Thoracic aorta (tissue), 2 donors: Measurements from ENCODE around the gene MED25. TPM values are rescaled to one million over a fixed set of nuclear protein-coding genes. Genes with fewer than 3 reads are reported as not detected.

Experiments used
- ATAC-seq: fragments of 150-250 bp; one replicate; pipeline ENCODE4 v1.8.0; 2017; ENCODE audit warnings: low read depth; ENCODE audit not compliant: insufficient number of reproducible peaks, low FRiP score
- DNase-seq: peaks from one replicate; pipeline ENCODE4 v3.0.0-alpha.2; 2020; ENCODE audit warnings: low spot score
- H3K27ac ChIP-seq, 2 donors: fragments of 200-600 bp; sonication (generic); 1 replicate in 1 of 2; 2 replicates in 1 of 2; pipeline ENCODE4 v1.5.1; 2016; ENCODE audit warnings: mild to moderate bottlenecking in 2 of 2, moderate library complexity in 2 of 2
- H3K27me3 ChIP-seq: fragments of 200-600 bp; sonication (generic); replicated peaks from 2 replicates; pipeline ENCODE4 v1.6.0; 2016; ENCODE audit warnings: mild to moderate bottlenecking; ENCODE audit not compliant: insufficient read depth
- H3K36me3 ChIP-seq: fragments of 200-600 bp; sonication (generic); one replicate; pipeline ENCODE4 v1.5.1; 2016
- H3K4me1 ChIP-seq, 2 donors: fragments of 200-600 bp; sonication (generic); 1 replicate in 1 of 2; 2 replicates in 1 of 2; pipeline versions ENCODE4 v1.5.1 to v1.6.0; 2016; ENCODE audit warnings: low read depth in 2 of 2, mild to moderate bottlenecking in 1 of 2; ENCODE audit not compliant: control insufficient read depth in 1 of 2
- H3K4me3 ChIP-seq: fragments of 200-600 bp; sonication (generic); 2 replicates; pipeline ENCODE4 v1.5.1; 2016; ENCODE audit warnings: mild to moderate bottlenecking
- H3K9me3 ChIP-seq: fragments of 200-600 bp; sonication (generic); 2 replicates; pipeline ENCODE4 v1.5.1; 2016
- CTCF ChIP-seq: fragments of 200-600 bp; sonication (generic); IDR thresholded peaks from one replicate; pipeline ENCODE4 v1.5.1; 2019; ENCODE audit warnings: antibody characterized with exemption
- total RNA-seq, 2 donors: library from RNA; depleted of rRNA; stranded (reverse); fragments of >200 nt; gene quantifications; one replicate each; pipeline versions ENCODE4 v1.1.0 to v1.2.3, GENCODE V29; 2016

Gene MED25
- total RNA-seq, 2 donors from 2014 or later: 29.8 to 37.0 TPM

DNA sequence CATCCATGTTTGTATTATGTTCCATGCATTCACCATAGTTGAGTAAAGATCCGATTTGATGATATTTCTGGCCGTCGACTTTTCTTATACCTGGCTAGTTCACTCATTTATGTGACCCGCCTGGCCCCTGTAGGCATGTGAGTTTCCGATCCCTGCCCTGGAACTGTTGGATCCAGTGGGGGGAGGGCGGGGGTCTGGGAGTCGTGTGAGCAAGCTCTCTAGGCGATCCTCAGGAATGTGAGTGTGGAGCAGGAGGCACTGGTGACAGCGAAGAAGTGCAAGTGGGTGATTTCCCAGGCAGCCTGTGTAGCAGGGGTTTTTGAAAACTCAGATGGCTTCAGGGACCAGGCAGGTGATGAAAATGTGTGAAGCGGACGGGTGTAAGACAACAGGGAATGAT, 22.2 kb downstream of the MED25 start:
- no peaks in the 10 kb centered on the region for H3K9me3 ChIP-seq
- ATAC-seq (no peak), DNase-seq (no peak)
- no peaks in the 10 kb centered on the region for H3K4me1 ChIP-seq
- H3K27ac ChIP-seq: no peak overlapping the region
- peaks cover 28% of the 10 kb centered on the region for H3K36me3 ChIP-seq
- H3K4me3 ChIP-seq: no peak overlapping the region
- no peaks in the 10 kb centered on the region for H3K27me3 ChIP-seq
- TF ChIP-seq CTCF: no peak

DNA sequence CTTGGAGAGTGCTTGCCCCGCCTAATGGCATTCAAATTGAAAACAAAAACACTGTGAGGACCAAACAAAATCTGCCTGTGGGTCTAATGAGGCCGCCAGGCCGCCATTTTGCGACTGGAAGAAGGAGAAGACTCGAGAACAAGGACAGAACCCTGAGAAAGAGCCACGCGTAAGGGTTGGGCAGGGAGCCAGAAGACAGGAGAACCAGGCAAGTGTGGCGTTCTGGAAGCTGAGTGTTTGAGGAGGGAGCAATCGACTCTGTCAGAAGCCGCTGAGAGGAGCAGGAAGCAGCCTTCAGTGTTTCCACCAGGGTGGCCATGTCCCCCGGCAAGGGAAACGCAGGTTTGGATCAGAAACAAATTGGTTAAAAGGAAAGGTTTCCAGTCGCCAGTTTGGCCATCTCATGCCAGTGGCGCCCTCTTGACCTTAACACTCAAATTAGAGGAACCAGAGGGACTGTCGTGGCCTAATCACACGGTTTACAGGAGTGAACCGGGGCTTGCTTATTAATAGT, 22.7 kb downstream of the MED25 start:
- peaks cover 24% of the 10 kb centered on the region for H3K36me3 ChIP-seq
- DNase-seq (no peak), ATAC-seq (no peak)
- H3K27me3 ChIP-seq: no peaks in the 10 kb centered on the region
- no peak overlapping the region for H3K27ac ChIP-seq
- no peaks in the 10 kb centered on the region for H3K4me1 ChIP-seq
- no peak for TF ChIP-seq CTCF
- no peak overlapping the region for H3K4me3 ChIP-seq
- no peaks in the 10 kb centered on the region for H3K9me3 ChIP-seq

DNA sequence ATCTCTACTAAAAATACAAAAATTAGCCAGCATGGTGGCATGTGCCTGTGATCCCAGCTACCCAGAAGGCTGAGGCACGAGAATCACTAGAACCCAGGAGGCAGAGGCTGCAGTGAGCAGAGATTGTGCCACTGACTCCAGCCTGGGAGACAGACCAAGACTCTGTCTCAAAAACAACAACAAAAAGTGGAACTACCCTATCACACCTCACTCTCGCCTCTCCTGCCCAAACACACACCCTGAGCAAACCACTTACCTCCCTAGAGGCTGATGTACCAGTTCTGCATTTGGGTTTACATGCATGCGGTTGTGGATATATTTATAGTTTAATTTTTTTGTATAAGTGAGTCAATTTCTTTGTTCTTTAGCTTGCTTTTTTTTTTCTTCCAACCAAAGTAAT, 25.2 kb downstream of the MED25 start:
- no peak for TF ChIP-seq CTCF
- ATAC-seq: no peak
- Histone ChIP-seq H3K9me3 (no peaks in the 10 kb centered on the region), H3K4me3 (no peak overlapping the region), H3K27ac (no peak overlapping the region), H3K36me3 (peaks cover 10% of the 10 kb centered on the region), H3K27me3 (no peaks in the 10 kb centered on the region), H3K4me1 (no peaks in the 10 kb centered on the region)
- DNase-seq: no peak

DNA sequence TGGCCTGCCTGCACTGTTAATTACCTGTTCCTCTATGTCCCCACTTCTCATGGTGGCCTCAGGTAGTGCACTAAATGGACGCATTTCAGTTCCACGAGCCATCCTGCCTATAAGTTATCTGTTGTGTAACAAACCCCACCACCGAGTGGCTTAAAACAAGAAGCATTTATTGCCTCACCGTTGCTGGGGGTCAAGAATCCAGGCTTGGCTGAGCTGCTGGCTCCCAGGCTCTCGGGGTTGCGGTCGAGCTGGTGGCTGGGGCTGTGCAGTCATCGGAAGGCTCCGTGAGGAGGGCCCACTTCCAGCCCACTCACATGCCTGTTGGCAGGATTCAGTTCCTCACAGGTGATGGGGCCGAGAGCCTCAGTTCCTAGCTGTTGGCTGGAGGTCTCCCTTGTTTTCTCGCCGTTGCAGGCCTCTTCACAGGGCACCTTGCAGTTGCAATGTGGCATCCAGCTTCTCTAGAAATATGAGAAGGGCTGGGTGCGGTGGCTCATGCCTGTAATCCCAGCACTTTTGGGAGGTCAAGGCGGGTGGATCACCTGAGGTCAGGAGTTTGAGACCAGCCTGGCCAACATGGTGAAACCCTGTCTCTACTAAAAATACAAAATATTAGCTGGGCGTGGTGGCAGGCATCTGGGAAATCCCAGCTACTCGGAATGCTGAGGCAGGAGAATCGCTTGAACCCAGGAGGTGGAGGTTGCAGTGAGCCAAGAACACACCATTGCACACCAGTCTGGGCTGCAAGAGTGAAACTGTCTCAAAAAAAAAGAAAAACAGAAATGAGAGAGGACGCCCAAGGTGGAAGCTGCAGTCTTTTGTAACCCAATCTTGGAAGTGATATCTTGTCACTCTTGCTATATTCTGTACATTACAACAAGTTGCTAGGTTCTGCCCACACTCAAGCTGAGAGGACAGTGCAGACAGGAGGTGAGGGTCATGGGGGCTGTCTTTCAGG, 26.3 kb downstream of the MED25 start:
- Histone ChIP-seq H3K4me3 (no peak overlapping the region), H3K27me3 (no peaks in the 10 kb centered on the region), H3K36me3 (no peaks in the 10 kb centered on the region), H3K27ac (no peak overlapping the region), H3K9me3 (no peaks in the 10 kb centered on the region), H3K4me1 (no peaks in the 10 kb centered on the region)
- ATAC-seq: no peak
- no peak for DNase-seq
- TF ChIP-seq CTCF: no peak

DNA sequence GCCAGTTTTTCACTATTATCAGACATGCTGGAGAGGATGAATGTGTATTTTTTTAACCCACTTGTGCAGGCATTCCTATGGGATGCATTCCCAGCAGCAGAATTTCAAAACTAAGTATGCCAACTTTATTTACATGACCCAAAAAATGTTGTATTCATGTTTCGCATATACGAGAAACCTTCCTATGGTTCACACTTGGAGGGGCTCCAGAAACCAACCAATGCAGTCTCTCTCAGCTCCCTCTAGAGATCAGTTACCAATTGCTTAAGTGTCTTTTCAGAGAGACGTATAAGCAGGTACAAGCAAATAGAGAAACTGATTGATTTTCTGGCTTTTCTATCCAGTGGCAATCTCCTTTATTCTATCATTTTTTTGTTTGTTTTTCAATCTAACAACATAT, 27.3 kb downstream of the MED25 start:
- DNase-seq: no peak
- Histone ChIP-seq H3K27ac (no peak overlapping the region), H3K36me3 (no peaks in the 10 kb centered on the region), H3K9me3 (no peaks in the 10 kb centered on the region), H3K4me3 (no peak overlapping the region), H3K4me1 (peaks cover 2 to 5% of the 10 kb centered on the region in 2 donors), H3K27me3 (no peaks in the 10 kb centered on the region)
- TF ChIP-seq CTCF: no peak
- no peak for ATAC-seq
